ENCODE data around the gene PTPRG. TPM values are rescaled to one million over a fixed set of nuclear protein-coding genes. Genes with fewer than 3 reads are reported as not detected.

PTPRG gene
- polyA plus RNA-seq, 3 donors: not detected

GRCh38 chr3:62249855-62250543 is 688.6 kb downstream of the PTPRG start:
- Mint-ChIP-seq H3K27ac (no peak overlapping the region), H3K9me3 (peaks cover 0 to 5% (median 0%) of the 10 kb centered on the region in 7 donors), H3K27me3 (ENCODE audit: low read depth in 3 of 3) (peaks cover 0 to 10% (median 4%) of the 10 kb centered on the region in 3 donors), H3K36me3 (no peaks in the 10 kb centered on the region), H3K4me1 (no peaks in the 10 kb centered on the region), H3K4me3 (no peak overlapping the region)
- Histone ChIP-seq H3K9ac (ENCODE audit: insufficient read depth, low read length, poor library complexity, severe bottlenecking) (no peak overlapping the region), H3K9me3 (replicated peaks in 1 of 2; ENCODE audit: control insufficient read depth in 1 of 2, insufficient read depth in 1 of 2, low read length in 2 of 2) (no peaks in the 10 kb centered on the region), H3K27me3 (ENCODE audit: control insufficient read depth in 2 of 2, insufficient read depth in 2 of 2, low read length in 2 of 2) (peaks cover 2 to 9% of the 10 kb centered on the region in 2 donors), H3K4me2 (replicated peaks; ENCODE audit: extremely low read depth, low read length, poor library complexity, severe bottlenecking) (no peak overlapping the region), H3K36me3 (replicated peaks in 1 of 2; ENCODE audit: control insufficient read depth in 1 of 2, insufficient read depth in 2 of 2, low read length in 2 of 2) (no peaks in the 10 kb centered on the region), H3K27ac (ENCODE audit: low read depth in 1 of 2, low read length in 2 of 2) (no peak overlapping the region), H2AFZ (ENCODE audit: insufficient read depth, low read depth, low read length, poor library complexity, severe bottlenecking) (no peak overlapping the region), H3K4me3 (replicated peaks in 1 of 3; ENCODE audit: low read depth in 2 of 3, low read length in 3 of 3) (no peak overlapping the region), H3K4me1 (ENCODE audit: control insufficient read depth in 1 of 2, insufficient read depth in 2 of 2, low read length in 2 of 2) (no peaks in the 10 kb centered on the region), H4K20me1 (ENCODE audit: insufficient read depth, low read length) (no peaks in the 10 kb centered on the region), H3K79me2 (ENCODE audit: insufficient read depth, low read length) (no peaks in the 10 kb centered on the region)
- WGBS (ENCODE audit: insufficient coverage): no CpG with 5 or more reads among the region's 2 CpGs
- no peak for TF ChIP-seq CTCF (IDR thresholded peaks at IDR 0.05)
- intact Hi-C loops (cut with micrococcal nuclease): no loop called here
- no peak for DNase-seq

DNA sequence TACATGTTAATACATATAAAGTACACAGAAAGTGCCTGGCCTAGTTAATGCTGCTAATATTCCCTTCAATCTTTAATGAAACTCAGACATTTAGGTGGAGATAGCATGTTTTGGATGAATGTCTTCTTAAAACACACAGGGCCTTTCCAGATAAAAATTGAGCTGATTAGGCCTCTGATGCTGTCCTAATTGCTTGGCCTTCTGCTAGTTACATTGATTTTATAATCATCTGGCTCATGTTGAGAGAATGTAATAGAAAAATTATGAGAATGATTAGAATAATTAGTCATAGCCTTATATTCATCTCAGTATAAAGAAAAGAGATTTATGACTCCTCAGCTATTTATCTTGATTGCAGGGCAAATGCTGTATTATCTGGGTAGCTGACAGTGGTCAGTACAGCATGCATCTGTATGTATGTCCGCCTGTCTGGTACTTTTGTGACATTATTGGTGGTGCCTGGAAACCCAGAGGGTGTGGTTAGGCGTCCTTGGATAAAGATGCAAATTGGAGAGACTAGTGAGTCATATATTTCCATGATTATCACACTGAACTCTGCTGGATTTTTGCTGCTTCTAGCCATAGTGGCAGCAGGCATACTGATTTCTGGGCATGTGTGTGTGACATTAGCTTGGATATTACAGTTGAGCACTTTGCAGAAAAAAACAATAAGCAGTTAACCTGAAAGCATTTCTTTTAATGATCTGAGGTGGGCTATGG is 691.2 kb downstream of the PTPRG start:
- Histone ChIP-seq H3K9ac (ENCODE audit: insufficient read depth, low read length, poor library complexity, severe bottlenecking) (no peak overlapping the region), H3K27ac (ENCODE audit: low read depth in 1 of 2, low read length in 2 of 2) (no peak overlapping the region), H4K20me1 (ENCODE audit: insufficient read depth, low read length) (no peaks in the 10 kb centered on the region), H3K4me3 (replicated peaks in 1 of 3; ENCODE audit: low read depth in 2 of 3, low read length in 3 of 3) (no peak overlapping the region), H3K36me3 (replicated peaks in 1 of 2; ENCODE audit: control insufficient read depth in 1 of 2, insufficient read depth in 2 of 2, low read length in 2 of 2) (no peaks in the 10 kb centered on the region), H3K79me2 (ENCODE audit: insufficient read depth, low read length) (no peaks in the 10 kb centered on the region), H2AFZ (ENCODE audit: insufficient read depth, low read depth, low read length, poor library complexity, severe bottlenecking) (no peak overlapping the region), H3K4me2 (replicated peaks; ENCODE audit: extremely low read depth, low read length, poor library complexity, severe bottlenecking) (no peak overlapping the region), H3K4me1 (ENCODE audit: control insufficient read depth in 1 of 2, insufficient read depth in 2 of 2, low read length in 2 of 2) (no peaks in the 10 kb centered on the region), H3K9me3 (replicated peaks in 1 of 2; ENCODE audit: control insufficient read depth in 1 of 2, insufficient read depth in 1 of 2, low read length in 2 of 2) (no peaks in the 10 kb centered on the region), H3K27me3 (ENCODE audit: control insufficient read depth in 2 of 2, insufficient read depth in 2 of 2, low read length in 2 of 2) (peaks cover 2 to 6% of the 10 kb centered on the region in 2 donors)
- Mint-ChIP-seq H3K36me3 (no peaks in the 10 kb centered on the region), H3K27ac (no peak overlapping the region), H3K27me3 (ENCODE audit: low read depth in 3 of 3) (peaks cover 0 to 9% (median 4%) of the 10 kb centered on the region in 3 donors), H3K4me1 (no peaks in the 10 kb centered on the region), H3K9me3 (peaks cover 0 to 5% (median 0%) of the 10 kb centered on the region in 7 donors), H3K4me3 (no peak overlapping the region)
- 100% methylated on average over 1 of the region's 2 CpGs for WGBS (ENCODE audit: insufficient coverage)
- TF ChIP-seq CTCF (IDR thresholded peaks at IDR 0.05): no peak
- DNase-seq: no peak
- intact Hi-C loops (cut with micrococcal nuclease): no loop called here
